Fibroblast of lung (primary cell): ENCODE data around the gene DZANK1.

Experiments used
- CTCF ChIP-seq, 2 donors: IDR thresholded peaks in 1 of 2; conservative IDR thresholded peaks in 1 of 2; 1 replicate in 1 of 2; 2 replicates in 1 of 2; pipeline ENCODE4 v1.5.1; 2011 to 2012; ENCODE audit warnings: low read length in 2 of 2, control low read depth in 1 of 2, inconsistent platforms in 1 of 2, low read depth in 1 of 2, mild to moderate bottlenecking in 1 of 2
- EZH2 ChIP-seq: IDR thresholded peaks from 2 replicates; pipeline ENCODE4 v1.5.1; 2012; ENCODE audit warnings: low read length, control low read depth, mild to moderate bottlenecking; ENCODE audit errors: missing control alignments

GRCh38 chr20:18506744-18507143 lies 39.9 kb upstream of the DZANK1 start:
- TF ChIP-seq CTCF (conservative IDR thresholded peaks at IDR 0.05 in 1 of 2, IDR thresholded peaks at IDR 0.05 in 1 of 2; ENCODE audit: low read depth in 1 of 2, low read length in 2 of 2) (no peak), EZH2 (no peak)
